ENCODE results near the gene CIDEB. TPM values are rescaled to one million over a fixed set of nuclear protein-coding genes. Genes with fewer than 3 reads are reported as not detected.

CIDEB gene
- total and polyA plus RNA-seq, 9 of the 15 experiments (the other 6 are each of a cell fraction or from before 2014, with no cell fraction given) = 0.03 to 0.35 (median 0.09) TPM; not detected in 3

DNA sequence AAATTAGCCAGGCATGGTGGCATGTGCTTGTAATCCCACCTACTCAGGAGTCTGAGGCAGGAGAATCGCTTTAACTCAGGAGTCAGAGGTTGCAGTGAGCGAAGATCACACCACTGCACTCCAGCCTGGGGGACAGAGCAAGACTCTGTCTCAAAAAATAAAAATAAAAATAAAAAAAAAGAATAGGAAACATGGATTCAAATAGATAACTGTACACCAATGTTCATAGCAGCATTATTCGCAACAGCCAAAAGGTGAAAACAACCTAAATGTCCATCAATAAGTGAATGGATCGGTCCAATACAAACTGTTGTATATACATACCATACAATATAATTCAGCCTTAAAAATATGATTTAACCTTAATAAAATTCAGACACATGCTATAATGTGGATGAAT is 35.1 kb upstream of the CIDEB start:
- H2AFZ ChIP-seq (ENCODE audit: low read depth, low read length) = no peak overlapping the region
- no peaks in the 10 kb centered on the region for H3K36me3 ChIP-seq (ENCODE audit: control insufficient read depth, insufficient read depth, low read length)
- ATAC-seq = no peak
- TF ChIP-seq, protein P1, sequence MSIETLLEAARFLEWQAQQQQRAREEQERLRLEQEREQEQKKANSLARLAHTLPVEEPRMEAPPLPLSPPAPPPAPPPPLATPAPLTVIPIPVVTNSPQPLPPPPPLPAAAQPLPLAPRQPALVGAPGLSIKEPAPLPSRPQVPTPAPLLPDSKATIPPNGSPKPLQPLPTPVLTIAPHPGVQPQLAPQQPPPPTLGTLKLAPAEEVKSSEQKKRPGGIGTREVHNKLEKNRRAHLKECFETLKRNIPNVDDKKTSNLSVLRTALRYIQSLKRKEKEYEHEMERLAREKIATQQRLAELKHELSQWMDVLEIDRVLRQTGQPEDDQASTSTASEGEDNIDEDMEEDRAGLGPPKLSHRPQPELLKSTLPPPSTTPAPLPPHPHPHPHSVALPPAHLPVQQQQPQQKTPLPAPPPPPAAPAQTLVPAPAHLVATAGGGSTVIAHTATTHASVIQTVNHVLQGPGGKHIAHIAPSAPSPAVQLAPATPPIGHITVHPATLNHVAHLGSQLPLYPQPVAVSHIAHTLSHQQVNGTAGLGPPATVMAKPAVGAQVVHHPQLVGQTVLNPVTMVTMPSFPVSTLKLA (conservative IDR thresholded peaks at IDR 0.05) = no peak
- TF ChIP-seq, protein P2, sequence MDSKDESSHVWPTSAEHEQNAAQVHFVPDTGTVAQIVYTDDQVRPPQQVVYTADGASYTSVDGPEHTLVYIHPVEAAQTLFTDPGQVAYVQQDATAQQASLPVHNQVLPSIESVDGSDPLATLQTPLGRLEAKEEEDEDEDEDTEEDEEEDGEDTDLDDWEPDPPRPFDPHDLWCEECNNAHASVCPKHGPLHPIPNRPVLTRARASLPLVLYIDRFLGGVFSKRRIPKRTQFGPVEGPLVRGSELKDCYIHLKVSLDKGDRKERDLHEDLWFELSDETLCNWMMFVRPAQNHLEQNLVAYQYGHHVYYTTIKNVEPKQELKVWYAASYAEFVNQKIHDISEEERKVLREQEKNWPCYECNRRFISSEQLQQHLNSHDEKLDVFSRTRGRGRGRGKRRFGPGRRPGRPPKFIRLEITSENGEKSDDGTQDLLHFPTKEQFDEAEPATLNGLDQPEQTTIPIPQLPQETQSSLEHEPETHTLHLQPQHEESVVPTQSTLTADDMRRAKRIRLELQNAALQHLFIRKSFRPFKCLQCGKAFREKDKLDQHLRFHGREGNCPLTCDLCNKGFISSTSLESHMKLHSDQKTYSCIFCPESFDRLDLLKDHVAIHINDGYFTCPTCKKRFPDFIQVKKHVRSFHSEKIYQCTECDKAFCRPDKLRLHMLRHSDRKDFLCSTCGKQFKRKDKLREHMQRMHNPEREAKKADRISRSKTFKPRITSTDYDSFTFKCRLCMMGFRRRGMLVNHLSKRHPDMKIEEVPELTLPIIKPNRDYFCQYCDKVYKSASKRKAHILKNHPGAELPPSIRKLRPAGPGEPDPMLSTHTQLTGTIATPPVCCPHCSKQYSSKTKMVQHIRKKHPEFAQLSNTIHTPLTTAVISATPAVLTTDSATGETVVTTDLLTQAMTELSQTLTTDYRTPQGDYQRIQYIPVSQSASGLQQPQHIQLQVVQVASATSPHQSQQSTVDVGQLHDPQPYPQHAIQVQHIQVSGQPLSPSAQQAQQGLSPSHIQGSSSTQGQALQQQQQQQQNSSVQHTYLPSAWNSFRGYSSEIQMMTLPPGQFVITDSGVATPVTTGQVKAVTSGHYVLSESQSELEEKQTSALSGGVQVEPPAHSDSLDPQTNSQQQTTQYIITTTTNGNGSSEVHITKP (IDR thresholded peaks at IDR 0.05; ENCODE audit: partially characterized antibody) = peak; percentile 71
- no peak for TF ChIP-seq ZNF583 (CRISPR knock-in tag; IDR thresholded peaks at IDR 0.05)
- TF ChIP-seq, protein P3, sequence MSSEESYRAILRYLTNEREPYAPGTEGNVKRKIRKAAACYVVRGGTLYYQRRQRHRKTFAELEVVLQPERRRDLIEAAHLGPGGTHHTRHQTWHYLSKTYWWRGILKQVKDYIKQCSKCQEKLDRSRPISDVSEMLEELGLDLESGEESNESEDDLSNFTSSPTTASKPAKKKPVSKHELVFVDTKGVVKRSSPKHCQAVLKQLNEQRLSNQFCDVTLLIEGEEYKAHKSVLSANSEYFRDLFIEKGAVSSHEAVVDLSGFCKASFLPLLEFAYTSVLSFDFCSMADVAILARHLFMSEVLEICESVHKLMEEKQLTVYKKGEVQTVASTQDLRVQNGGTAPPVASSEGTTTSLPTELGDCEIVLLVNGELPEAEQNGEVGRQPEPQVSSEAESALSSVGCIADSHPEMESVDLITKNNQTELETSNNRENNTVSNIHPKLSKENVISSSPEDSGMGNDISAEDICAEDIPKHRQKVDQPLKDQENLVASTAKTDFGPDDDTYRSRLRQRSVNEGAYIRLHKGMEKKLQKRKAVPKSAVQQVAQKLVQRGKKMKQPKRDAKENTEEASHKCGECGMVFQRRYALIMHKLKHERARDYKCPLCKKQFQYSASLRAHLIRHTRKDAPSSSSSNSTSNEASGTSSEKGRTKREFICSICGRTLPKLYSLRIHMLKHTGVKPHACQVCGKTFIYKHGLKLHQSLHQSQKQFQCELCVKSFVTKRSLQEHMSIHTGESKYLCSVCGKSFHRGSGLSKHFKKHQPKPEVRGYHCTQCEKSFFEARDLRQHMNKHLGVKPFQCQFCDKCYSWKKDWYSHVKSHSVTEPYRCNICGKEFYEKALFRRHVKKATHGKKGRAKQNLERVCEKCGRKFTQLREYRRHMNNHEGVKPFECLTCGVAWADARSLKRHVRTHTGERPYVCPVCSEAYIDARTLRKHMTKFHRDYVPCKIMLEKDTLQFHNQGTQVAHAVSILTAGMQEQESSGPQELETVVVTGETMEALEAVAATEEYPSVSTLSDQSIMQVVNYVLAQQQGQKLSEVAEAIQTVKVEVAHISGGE (CRISPR knock-in tag; IDR thresholded peaks at IDR 0.05) = no peak
- ChIA-PET CTCF (ENCODE audit: low intra/inter-chr PET ratio) (no interaction called here), POLR2A (no interaction called here)
- no peak overlapping the region for H3K9ac ChIP-seq (ENCODE audit: insufficient read depth in 1 of 2, low read depth in 2 of 2, low read length in 2 of 2)
- no peak overlapping the region for H3K4me3 ChIP-seq
- in situ Hi-C loops (cut with MboI) (loop anchor here (25.0 kb wide), 1 partner anchor 344 kb away; no protein-coding TSS in a partner anchor), intact Hi-C loops (cut with micrococcal nuclease) (no loop called here)
- H3K27ac ChIP-seq (ENCODE audit: extremely low read depth, low read depth, low read length) = no peak overlapping the region
- H3K4me1 ChIP-seq (replicated peaks in 1 of 2; ENCODE audit: control insufficient read depth in 2 of 2, insufficient read depth in 2 of 2, low read length in 2 of 2) = peaks cover 8 to 13% of the 10 kb centered on the region in 2 experiments; a peak in 3 of 5 replicates
- 62% methylated on average over 4 of the region's 4 CpGs for WGBS (ENCODE audit: insufficient coverage, low coverage, missing lambda C conversion rate)
- no TSS peak for BruUV-seq (replicated peaks)
- no peak for FAIRE-seq
- H4K20me1 ChIP-seq (replicated peaks; ENCODE audit: control insufficient read depth, insufficient read depth, low read length) = no peaks in the 10 kb centered on the region
- no peak for DNase-seq (ENCODE audit: extremely low read depth in 1 of 4, low spot score in 3 of 4)
- H3K9me1 ChIP-seq (ENCODE audit: control insufficient read depth, insufficient read depth, low read length) = no peaks in the 10 kb centered on the region
- no peaks in the 10 kb centered on the region for H3K9me3 ChIP-seq (replicated peaks; ENCODE audit: control insufficient read depth, insufficient read depth, low read depth, low read length)
- H3K4me2 ChIP-seq (ENCODE audit: insufficient read depth, low read length) = no peak overlapping the region
- H3K27me3 ChIP-seq (ENCODE audit: control insufficient read depth in 2 of 2, insufficient read depth in 2 of 2, low read length in 2 of 2) = no peaks in the 10 kb centered on the region
- no peaks in the 10 kb centered on the region for H3K79me2 ChIP-seq (ENCODE audit: control insufficient read depth, insufficient read depth, low read length)

All from K562 (cell line).